ENCODE measurements around the gene SLC26A6. TPM values are rescaled to one million over a fixed set of nuclear protein-coding genes. Genes with fewer than 3 reads are reported as not detected.

Gene SLC26A6
- total RNA-seq, 2 donors from 2014 or later = 94.9 to 112 TPM

DNA sequence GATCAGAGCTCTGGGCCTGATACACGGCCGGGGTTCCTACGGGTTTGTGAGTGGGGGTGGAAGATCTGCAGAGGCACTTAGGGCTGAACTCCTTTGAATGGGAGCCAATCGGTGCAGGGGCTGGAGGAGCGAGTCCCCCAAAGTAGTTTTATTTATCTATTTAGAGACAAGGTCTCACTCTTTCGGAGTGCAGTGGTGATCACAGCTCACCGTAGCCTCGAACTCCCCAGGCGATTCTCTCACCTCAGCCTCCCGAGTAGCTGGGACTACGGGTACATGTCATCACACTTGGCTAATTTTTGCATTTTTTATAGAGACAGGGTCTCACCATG is 29.0 kb upstream of the SLC26A6 start:
- Histone ChIP-seq H3K4me3 (no peak overlapping the region), H3K4me1 (peaks cover 9% of the 10 kb centered on the region), H3K9me3 (no peaks in the 10 kb centered on the region), H3K27me3 (peaks cover 22% of the 10 kb centered on the region), H3K27ac (peak overlapping the region; percentile 61), H3K36me3 (no peaks in the 10 kb centered on the region), H3K9ac (ENCODE audit: low read depth in 2 of 2, low read length in 2 of 2) (peak overlapping the region in 1 of 2 donors; percentile 85)
- DNase-seq = no peak
- intact Hi-C loops (cut with DNase I) = no loop called here
- TF ChIP-seq, protein P1, sequence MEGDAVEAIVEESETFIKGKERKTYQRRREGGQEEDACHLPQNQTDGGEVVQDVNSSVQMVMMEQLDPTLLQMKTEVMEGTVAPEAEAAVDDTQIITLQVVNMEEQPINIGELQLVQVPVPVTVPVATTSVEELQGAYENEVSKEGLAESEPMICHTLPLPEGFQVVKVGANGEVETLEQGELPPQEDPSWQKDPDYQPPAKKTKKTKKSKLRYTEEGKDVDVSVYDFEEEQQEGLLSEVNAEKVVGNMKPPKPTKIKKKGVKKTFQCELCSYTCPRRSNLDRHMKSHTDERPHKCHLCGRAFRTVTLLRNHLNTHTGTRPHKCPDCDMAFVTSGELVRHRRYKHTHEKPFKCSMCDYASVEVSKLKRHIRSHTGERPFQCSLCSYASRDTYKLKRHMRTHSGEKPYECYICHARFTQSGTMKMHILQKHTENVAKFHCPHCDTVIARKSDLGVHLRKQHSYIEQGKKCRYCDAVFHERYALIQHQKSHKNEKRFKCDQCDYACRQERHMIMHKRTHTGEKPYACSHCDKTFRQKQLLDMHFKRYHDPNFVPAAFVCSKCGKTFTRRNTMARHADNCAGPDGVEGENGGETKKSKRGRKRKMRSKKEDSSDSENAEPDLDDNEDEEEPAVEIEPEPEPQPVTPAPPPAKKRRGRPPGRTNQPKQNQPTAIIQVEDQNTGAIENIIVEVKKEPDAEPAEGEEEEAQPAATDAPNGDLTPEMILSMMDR (IDR thresholded peaks at IDR 0.05) = no peak

DNA sequence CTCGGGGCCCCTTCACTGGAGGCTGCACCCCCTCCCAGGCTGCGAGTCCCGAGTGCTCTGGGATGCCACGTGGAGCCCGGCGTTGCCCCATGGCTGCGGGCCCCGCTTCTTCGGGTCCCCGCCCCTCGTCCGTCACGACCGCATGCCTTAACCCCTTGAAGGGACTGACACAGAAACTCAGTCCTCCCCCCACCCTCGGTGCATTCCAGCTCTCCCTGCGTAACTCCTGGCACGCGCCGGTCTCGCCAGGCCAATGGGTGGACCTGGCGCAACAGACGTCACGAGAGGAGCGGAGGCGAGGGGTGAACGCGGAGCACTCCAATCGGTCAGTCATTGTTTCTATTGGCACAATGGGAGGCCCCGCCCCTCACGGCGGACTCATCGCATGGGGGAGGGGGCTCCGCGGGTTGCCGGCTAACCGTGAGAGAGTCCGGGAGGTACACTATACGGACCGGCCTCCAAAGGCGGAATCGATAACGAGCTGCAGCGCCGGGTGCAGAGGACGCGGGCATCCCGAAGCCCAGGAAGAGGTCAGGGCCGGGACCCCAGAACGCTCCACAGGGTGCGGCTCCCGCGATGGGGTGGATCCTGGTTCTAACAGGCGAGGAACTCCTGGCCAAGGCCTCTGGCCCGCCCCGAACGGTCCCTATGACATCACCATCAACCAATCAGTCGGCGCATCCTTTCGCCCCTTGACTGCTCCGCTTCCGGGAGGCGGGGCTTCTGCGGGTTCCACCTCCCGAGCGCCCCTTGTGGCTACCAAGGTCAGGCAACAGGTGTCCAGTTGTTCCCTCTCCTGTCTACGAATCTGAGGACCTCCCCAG is 28.4 kb upstream of the SLC26A6 start:
- Histone ChIP-seq H3K27me3 (peaks cover 22% of the 10 kb centered on the region), H3K4me1 (peaks cover 9% of the 10 kb centered on the region), H3K9ac (ENCODE audit: low read depth in 2 of 2, low read length in 2 of 2) (peak overlapping the region; percentile 60 to 85), H3K9me3 (no peaks in the 10 kb centered on the region), H3K27ac (peak overlapping the region; percentile 61), H3K4me3 (peak overlapping the region; percentile 54), H3K36me3 (no peaks in the 10 kb centered on the region)
- TF ChIP-seq, protein P1 (IDR thresholded peaks at IDR 0.05) = peak; percentile 81
- DNase-seq = peak; percentile 95
- intact Hi-C loops (cut with DNase I) = no loop called here

DNA sequence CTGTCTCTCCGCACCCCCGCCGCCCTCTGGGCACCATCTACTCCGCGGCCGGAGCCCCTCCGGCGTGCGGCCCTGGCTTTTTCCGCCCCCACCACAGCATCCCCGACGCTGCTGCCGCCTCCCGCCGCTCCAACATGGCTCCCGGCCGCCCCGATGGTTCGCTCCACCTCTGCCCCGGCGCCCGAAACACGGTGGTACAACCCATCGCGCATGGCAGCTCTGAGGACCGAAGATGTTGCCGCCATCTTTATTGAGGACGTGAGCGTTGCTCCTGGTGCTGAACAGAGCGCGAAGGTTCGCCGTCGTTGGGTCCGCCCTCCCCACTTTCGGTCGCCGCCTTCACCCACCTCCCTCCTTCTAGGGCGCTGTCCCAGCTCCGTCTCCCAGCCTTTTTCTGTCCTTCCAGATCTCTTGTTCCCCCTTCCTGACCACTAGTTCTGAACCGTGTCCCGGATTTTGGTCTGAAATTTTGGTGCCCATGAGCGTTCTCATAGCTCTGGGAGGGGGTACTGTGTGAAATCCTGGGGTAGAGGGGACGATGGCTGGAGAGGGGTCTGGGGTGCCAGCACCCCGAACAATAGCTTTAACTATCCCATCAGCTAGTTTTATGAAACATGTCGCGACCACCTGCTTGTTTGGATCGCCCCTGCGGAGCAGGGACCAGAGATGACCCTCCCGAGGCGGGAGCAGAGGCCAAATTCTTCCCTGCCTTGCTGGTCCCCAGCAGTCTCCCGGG is 27.7 kb upstream of the SLC26A6 start, which contains the start of gene CELSR3:
TSS of gene CELSR3 (minus strand) at position 134 of the 736 bp plus-strand sequence. CDS start 252 bp downstream, outside the sequence.
- H3K4me3 ChIP-seq = peak within 1 kb of the TSS; percentile 54
- DNase-seq = peak; percentile 68
- no peaks in the 10 kb centered on the region for H3K9me3 ChIP-seq
- H3K9ac ChIP-seq (ENCODE audit: low read depth in 2 of 2, low read length in 2 of 2) = peak within 1 kb of the TSS; percentile 60 to 85
- H3K4me1 ChIP-seq = peaks cover 9% of the 10 kb centered on the region
- TF ChIP-seq, protein P1 (IDR thresholded peaks at IDR 0.05) = no peak
- peak within 1 kb of the TSS; percentile 61 for H3K27ac ChIP-seq
- intact Hi-C loops (cut with DNase I) = no loop called here
- peaks cover 22% of the 10 kb centered on the region for H3K27me3 ChIP-seq
- H3K36me3 ChIP-seq = no peaks in the 10 kb centered on the region

DNA sequence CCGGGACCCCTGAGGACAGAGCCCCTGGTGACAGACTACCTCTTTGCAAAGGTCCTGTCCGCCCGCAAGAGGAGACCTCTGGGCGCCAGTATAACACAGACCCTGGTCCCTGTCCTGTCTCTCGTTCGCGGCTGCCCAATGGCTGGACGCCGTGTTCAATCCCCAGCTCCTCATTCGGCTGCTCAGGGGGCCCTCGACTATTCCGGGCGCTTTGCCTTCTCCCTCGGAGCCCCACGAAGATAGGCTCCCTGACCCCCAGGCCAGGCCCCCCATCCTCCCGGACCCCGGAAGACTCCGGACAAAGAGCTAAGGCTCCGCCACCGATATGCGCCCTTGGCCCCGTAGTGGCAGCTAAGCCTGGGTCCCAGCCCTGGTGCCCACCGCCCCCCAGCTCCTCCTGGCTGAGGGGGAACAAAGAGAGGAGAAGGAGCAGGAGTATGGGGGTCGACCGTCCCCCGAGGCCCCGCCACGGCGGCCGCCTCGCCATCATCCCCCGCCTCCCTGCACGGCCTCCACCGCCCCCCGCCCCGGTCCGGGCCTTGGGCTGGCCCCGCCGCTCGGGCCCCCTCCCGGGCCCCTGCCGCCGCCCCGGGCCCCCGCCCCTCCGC is 27.0 kb upstream of the SLC26A6 start:
- intact Hi-C loops (cut with DNase I) = no loop called here
- no peak overlapping the region for H3K27ac ChIP-seq
- TF ChIP-seq, protein P1 (IDR thresholded peaks at IDR 0.05) = no peak
- no peaks in the 10 kb centered on the region for H3K36me3 ChIP-seq
- peaks cover 9% of the 10 kb centered on the region for H3K4me1 ChIP-seq
- H3K9me3 ChIP-seq = no peaks in the 10 kb centered on the region
- H3K9ac ChIP-seq (ENCODE audit: low read depth in 2 of 2, low read length in 2 of 2) = no peak overlapping the region
- DNase-seq = no peak
- H3K4me3 ChIP-seq = no peak overlapping the region
- peaks cover 22% of the 10 kb centered on the region for H3K27me3 ChIP-seq

DNA sequence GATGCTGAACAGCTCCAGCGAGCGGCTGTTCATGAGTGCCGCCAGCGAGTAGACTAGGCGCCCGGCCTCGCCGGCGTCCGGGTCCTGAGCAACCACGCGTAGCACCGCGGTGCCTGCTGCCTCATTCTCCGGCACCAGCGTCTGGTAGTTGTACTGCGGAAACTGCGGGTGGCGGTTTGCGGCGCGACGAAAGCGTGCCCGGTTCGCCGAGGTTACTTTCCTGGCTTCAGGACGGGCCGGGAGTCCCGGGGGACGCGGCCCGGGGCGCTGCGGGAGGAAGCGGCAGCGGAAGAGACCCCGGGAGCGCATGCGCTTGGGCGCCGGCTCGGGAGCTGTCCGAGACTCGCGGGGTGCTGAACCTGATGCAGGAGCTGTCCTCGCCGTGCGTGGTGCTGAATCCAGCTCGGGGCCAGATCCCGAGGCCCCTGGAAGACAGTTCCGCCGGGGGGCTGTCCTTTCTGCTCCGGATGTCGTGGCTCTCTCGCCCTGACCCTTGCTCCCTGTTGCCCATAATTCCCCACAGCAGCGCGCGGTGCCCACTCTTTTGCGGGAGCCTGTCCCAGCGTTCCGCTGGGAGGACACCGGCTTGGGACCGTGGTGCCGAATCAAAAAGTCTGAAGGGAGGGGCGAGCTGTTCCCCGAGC is 26.4 kb upstream of the SLC26A6 start:
- Histone ChIP-seq H3K27ac (no peak overlapping the region), H3K4me1 (peaks cover 9% of the 10 kb centered on the region)
- TF ChIP-seq, protein P1 (IDR thresholded peaks at IDR 0.05) = no peak

More for the DNA sequence above, 26.4 kb upstream of the SLC26A6 start:
- Histone ChIP-seq H3K27me3 (peaks cover 22% of the 10 kb centered on the region), H3K36me3 (no peaks in the 10 kb centered on the region), H3K9ac (ENCODE audit: low read depth in 2 of 2, low read length in 2 of 2) (no peak overlapping the region), H3K9me3 (no peaks in the 10 kb centered on the region), H3K4me3 (peak overlapping the region; percentile 34)
- intact Hi-C loops (cut with DNase I) = no loop called here
- DNase-seq = peak; percentile 59

Measured in colonic mucosa (tissue), 4 donors.